Fibroblast of skin of scalp (primary cell): ENCODE results near the gene TNFSF11.

Experiments used
- DNase-seq: peaks from one replicate; pipeline ENCODE4 v3.0.0-alpha.2; 2013

Gene TNFSF11

GRCh38 chr13:42654722-42655121 lies 80.8 kb downstream of the TNFSF11 start:
- no peak for DNase-seq

- DNase-seq, result no peak
Measured at GRCh38 chr13:42656161-42656560, 82.2 kb downstream of the TNFSF11 start.

- DNase-seq, result no peak
Measured at GRCh38 chr13:42656958-42657357, 83.0 kb downstream of the TNFSF11 start.
